ENCODE data around the gene NCOR2. TPM values are rescaled to one million over a fixed set of nuclear protein-coding genes. Genes with fewer than 3 reads are reported as not detected.

The NCOR2 gene
- polyA plus RNA-seq (2013, experiment 1 of 4) = 119 TPM
- 111 TPM for polyA plus RNA-seq (2013, experiment 2 of 4)
- polyA plus RNA-seq (2013, experiment 3 of 4) = 112 TPM
- polyA plus RNA-seq (2013, experiment 4 of 4) = 113 TPM

- H3K27ac ChIP-seq (ENCODE audit: insufficient read depth, low read depth, low read length, poor library complexity, severe bottlenecking) = peak within 1 kb of the TSS; percentile 6
- H3K4me3 ChIP-seq (ENCODE audit: insufficient read depth, low read depth, low read length) = peak within 1 kb of the TSS; percentile 84
- H3K4me1 ChIP-seq (ENCODE audit: control insufficient read depth, insufficient read depth, low read length) = peaks cover 24% of the 10 kb centered on the region
- H3K27me3 ChIP-seq (ENCODE audit: control insufficient read depth, insufficient read depth, low read length, poor library complexity, severe bottlenecking) = no peaks in the 10 kb centered on the region
- 0% methylated on average over 103 to 106 of the region's 106 CpGs for WGBS, 2 experiments
- no peaks in the 10 kb centered on the region for H3K9me3 ChIP-seq (ENCODE audit: control insufficient read depth, low read length)
- H3K36me3 ChIP-seq (ENCODE audit: control insufficient read depth, insufficient read depth, low read length) = no peaks in the 10 kb centered on the region
These were observed at the start of gene NCOR2 for GRCh38 chr12:124566997-124567672. Gene NCOR2 (minus strand): TSS chr12:124567612. CDS start chr12:124495251, 72,361 bp downstream.

DNA sequence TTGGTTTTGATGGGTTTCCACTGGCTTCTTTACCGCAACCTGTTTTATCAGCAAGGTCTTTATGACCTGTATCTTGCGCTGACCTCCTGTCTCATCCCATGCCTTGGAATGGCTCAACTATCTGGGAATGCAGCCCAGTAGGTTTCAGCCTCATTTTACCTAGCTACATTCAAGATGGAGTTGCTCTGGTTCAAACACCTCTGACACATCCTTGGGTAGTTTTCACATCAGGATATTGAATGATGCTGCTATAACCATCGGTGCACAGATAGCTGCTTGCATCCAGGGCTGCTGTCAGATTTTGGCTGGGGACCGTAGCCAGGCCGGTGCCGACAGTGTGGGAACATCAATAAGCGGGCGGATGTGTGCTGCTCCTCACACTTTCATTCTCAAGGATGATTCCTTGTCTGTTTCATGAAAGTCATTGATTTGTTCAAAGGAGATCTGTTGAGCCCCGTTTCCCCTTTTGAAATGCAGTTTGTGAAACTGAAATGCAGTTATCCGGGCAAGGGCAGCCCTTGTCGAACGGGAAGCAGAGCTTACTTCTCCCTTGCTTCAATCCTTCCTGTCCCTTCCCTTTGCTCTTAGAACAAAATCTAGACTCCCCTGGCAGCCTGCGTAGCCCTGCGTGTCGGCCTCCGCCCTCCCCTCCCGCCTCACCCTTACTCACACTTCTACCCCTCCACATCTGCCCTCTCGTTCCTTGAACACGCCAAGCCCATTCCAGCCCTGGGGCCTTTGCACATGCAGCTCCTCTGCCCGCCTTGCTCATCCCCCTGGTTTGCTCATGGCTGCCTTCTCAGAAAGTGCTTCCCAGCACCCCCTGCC lies 49.2 kb upstream of the NCOR2 start:
- 92 to 93% methylated on average over 20 of the region's 20 CpGs for WGBS, 2 experiments
- Histone ChIP-seq H3K4me3 (ENCODE audit: insufficient read depth, low read depth, low read length) (no peak overlapping the region), H3K9me3 (ENCODE audit: control insufficient read depth, low read length) (no peaks in the 10 kb centered on the region), H3K27ac (ENCODE audit: insufficient read depth, low read depth, low read length, poor library complexity, severe bottlenecking) (no peak overlapping the region), H3K4me1 (ENCODE audit: control insufficient read depth, insufficient read depth, low read length) (no peaks in the 10 kb centered on the region), H3K27me3 (ENCODE audit: control insufficient read depth, insufficient read depth, low read length, poor library complexity, severe bottlenecking) (no peaks in the 10 kb centered on the region), H3K36me3 (ENCODE audit: control insufficient read depth, insufficient read depth, low read length) (no peaks in the 10 kb centered on the region)

DNA sequence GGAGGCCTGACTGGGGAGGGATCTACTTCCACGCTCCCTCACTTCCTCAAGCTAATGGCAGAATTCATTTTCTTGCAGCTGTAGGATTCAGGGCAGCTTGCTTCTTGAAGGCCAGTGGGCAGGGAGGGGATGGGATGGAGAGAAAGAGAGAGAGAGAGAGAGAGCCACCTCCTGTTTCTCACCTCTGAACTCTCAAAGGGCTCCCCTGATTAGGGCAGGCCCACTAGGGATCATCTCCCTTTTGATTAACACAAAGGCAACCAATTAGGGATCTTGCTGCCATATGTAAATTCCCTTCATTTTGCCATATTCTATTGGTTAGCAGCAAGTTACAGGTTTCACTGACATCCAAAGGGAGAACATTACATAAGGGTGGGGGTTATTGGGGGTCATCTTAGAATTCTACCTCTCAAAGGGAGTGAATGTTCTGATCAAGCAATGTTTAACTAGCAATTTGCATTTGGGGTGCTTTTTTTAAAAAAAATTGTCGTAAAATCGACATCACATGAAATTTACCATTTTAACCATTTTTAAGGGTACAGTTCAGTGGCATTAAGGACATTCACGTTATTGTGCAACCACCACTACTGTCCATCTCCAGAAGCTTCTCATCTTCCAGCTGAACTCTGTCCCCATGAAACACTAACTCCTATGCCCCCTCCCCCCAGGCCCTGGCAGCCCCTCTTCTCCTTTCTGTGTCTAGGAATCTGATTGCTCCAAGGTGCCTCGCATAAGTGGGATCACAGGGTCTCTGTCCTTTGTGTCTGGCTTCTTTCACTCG lies 47.3 kb upstream of the NCOR2 start:
- no peaks in the 10 kb centered on the region for H3K9me3 ChIP-seq (ENCODE audit: control insufficient read depth, low read length)
- H3K27ac ChIP-seq (ENCODE audit: insufficient read depth, low read depth, low read length, poor library complexity, severe bottlenecking) = no peak overlapping the region
- no peaks in the 10 kb centered on the region for H3K27me3 ChIP-seq (ENCODE audit: control insufficient read depth, insufficient read depth, low read length, poor library complexity, severe bottlenecking)
- 95 to 98% methylated on average over 6 of the region's 6 CpGs for WGBS, 2 experiments
- H3K4me3 ChIP-seq (ENCODE audit: insufficient read depth, low read depth, low read length) = no peak overlapping the region
- H3K36me3 ChIP-seq (ENCODE audit: control insufficient read depth, insufficient read depth, low read length) = no peaks in the 10 kb centered on the region
- no peaks in the 10 kb centered on the region for H3K4me1 ChIP-seq (ENCODE audit: control insufficient read depth, insufficient read depth, low read length)

GRCh38 chr12:124613151-124613585 lies 45.8 kb upstream of the NCOR2 start:
- H3K4me3 ChIP-seq (ENCODE audit: insufficient read depth, low read depth, low read length) = no peak overlapping the region
- H3K4me1 ChIP-seq (ENCODE audit: control insufficient read depth, insufficient read depth, low read length) = no peaks in the 10 kb centered on the region
- no peak overlapping the region for H3K27ac ChIP-seq (ENCODE audit: insufficient read depth, low read depth, low read length, poor library complexity, severe bottlenecking)
- no peaks in the 10 kb centered on the region for H3K27me3 ChIP-seq (ENCODE audit: control insufficient read depth, insufficient read depth, low read length, poor library complexity, severe bottlenecking)
- 89% methylated on average over 3 of the region's 3 CpGs for WGBS, 2 experiments
- H3K9me3 ChIP-seq (ENCODE audit: control insufficient read depth, low read length) = no peaks in the 10 kb centered on the region
- no peaks in the 10 kb centered on the region for H3K36me3 ChIP-seq (ENCODE audit: control insufficient read depth, insufficient read depth, low read length)

DNA sequence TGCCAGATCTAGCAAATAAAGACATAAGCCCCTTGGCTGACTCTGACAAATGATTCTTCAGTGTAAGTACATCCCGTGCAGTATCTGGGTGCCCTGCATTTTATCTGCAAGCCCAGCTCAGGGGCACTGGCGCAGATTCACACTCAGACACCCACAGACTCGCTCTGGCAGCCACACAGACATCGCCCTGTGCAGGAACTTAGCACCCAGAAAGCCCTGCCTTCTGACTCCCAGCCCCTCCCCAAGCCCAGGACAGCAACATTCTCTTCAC lies 44.9 kb upstream of the NCOR2 start:
- Histone ChIP-seq H3K4me1 (ENCODE audit: control insufficient read depth, insufficient read depth, low read length) (no peaks in the 10 kb centered on the region), H3K27me3 (ENCODE audit: control insufficient read depth, insufficient read depth, low read length, poor library complexity, severe bottlenecking) (no peaks in the 10 kb centered on the region), H3K27ac (ENCODE audit: insufficient read depth, low read depth, low read length, poor library complexity, severe bottlenecking) (no peak overlapping the region), H3K9me3 (ENCODE audit: control insufficient read depth, low read length) (no peaks in the 10 kb centered on the region), H3K36me3 (ENCODE audit: control insufficient read depth, insufficient read depth, low read length) (no peaks in the 10 kb centered on the region), H3K4me3 (ENCODE audit: insufficient read depth, low read depth, low read length) (no peak overlapping the region)
- WGBS, 2 experiments = 90 to 95% methylated on average over 4 of the region's 4 CpGs

DNA sequence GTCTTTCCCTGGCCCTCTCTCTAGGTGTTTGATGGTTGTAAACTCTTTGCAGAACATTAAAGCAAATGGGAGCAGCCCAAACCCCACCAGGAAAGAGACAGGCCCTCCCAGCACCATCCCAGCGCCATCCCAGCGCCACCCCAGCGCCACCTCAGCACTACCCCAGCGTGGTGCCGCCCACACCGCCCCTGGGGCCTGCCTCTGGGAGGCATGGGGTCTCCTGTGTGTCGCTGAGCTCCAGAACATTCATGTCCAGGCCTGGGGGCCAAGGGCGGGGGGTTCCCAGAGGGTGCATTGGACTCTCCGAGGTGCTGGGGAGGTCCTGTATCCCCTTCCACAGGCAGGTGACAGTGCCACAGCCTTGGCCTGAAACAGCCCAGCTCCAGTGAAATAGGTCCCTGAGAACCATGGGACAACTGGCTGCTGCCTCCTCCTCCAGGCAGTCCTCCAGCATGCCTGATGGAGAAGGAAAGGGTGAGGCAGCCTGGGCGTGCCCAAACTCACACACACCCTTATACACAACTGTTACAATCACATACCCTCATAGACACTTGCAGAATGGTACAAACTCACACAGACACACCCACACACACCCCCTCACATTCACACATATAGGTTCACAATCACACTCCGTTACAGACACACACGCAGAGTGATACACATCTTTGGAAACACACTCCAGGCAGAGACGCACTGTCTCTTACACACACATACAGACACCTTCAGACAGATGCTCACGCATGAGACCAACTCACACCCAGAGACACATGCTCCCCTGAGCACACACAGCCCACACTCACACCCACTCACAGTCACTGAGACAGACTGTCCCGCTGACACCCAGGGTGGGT lies 44.4 kb upstream of the NCOR2 start:
- no peak overlapping the region for H3K4me3 ChIP-seq (ENCODE audit: insufficient read depth, low read depth, low read length)
- H3K36me3 ChIP-seq (ENCODE audit: control insufficient read depth, insufficient read depth, low read length) = no peaks in the 10 kb centered on the region

GRCh38 chr12:124610629-124611558 lies 43.5 kb upstream of the NCOR2 start:
- H3K27ac ChIP-seq (ENCODE audit: insufficient read depth, low read depth, low read length, poor library complexity, severe bottlenecking) = no peak overlapping the region
- no peaks in the 10 kb centered on the region for H3K9me3 ChIP-seq (ENCODE audit: control insufficient read depth, low read length)
- 95 to 96% methylated on average over 23 of the region's 23 CpGs for WGBS, 2 experiments
- no peaks in the 10 kb centered on the region for H3K4me1 ChIP-seq (ENCODE audit: control insufficient read depth, insufficient read depth, low read length)
- H3K4me3 ChIP-seq (ENCODE audit: insufficient read depth, low read depth, low read length) = no peak overlapping the region
- no peaks in the 10 kb centered on the region for H3K36me3 ChIP-seq (ENCODE audit: control insufficient read depth, insufficient read depth, low read length)
- H3K27me3 ChIP-seq (ENCODE audit: control insufficient read depth, insufficient read depth, low read length, poor library complexity, severe bottlenecking) = no peaks in the 10 kb centered on the region

More for the DNA sequence above, 44.4 kb upstream of the NCOR2 start:
- Histone ChIP-seq H3K27me3 (ENCODE audit: control insufficient read depth, insufficient read depth, low read length, poor library complexity, severe bottlenecking) (no peaks in the 10 kb centered on the region), H3K9me3 (ENCODE audit: control insufficient read depth, low read length) (no peaks in the 10 kb centered on the region), H3K4me1 (ENCODE audit: control insufficient read depth, insufficient read depth, low read length) (no peaks in the 10 kb centered on the region), H3K27ac (ENCODE audit: insufficient read depth, low read depth, low read length, poor library complexity, severe bottlenecking) (no peak overlapping the region)
- 92 to 95% methylated on average over 15 of the region's 15 CpGs for WGBS, 2 experiments

- 94 to 96% methylated on average over 9 of the region's 9 CpGs for whole genome bisulfite sequencing, 2 experiments
- Histone ChIP-seq H3K27ac (ENCODE audit: insufficient read depth, low read depth, low read length, poor library complexity, severe bottlenecking) (no peak overlapping the region), H3K9me3 (ENCODE audit: control insufficient read depth, low read length) (no peaks in the 10 kb centered on the region), H3K4me1 (ENCODE audit: control insufficient read depth, insufficient read depth, low read length) (no peaks in the 10 kb centered on the region), H3K27me3 (ENCODE audit: control insufficient read depth, insufficient read depth, low read length, poor library complexity, severe bottlenecking) (no peaks in the 10 kb centered on the region), H3K36me3 (ENCODE audit: control insufficient read depth, insufficient read depth, low read length) (no peaks in the 10 kb centered on the region), H3K4me3 (ENCODE audit: insufficient read depth, low read depth, low read length) (no peak overlapping the region)
These were observed 42.7 kb upstream of the NCOR2 start for GRCh38 chr12:124610021-124610612.

Measured in ectodermal cell (in vitro differentiated cells).